HepG2 (cell line): ENCODE data around the gene POLR1H. TPM values are rescaled to one million over a fixed set of nuclear protein-coding genes. Genes with fewer than 3 reads are reported as not detected.

ENCODE experiments used
- CREB1 ChIP-seq, 2 experiments: fragments of 450-650 bp in 1 of 2; IDR thresholded peaks; 2 replicates each; pipeline ENCODE4 v1.6.1; 2016 to 2017; ENCODE audit warnings: control low read depth in 1 of 2, mild to moderate bottlenecking in 1 of 2, missing compliant biosample characterization in 1 of 2, missing genetic modification characterization in 1 of 2
- CREM ChIP-seq, 2 experiments: sonication (generic) in 1 of 2; formaldehyde crosslinking in 1 of 2; IDR thresholded peaks; 2 replicates each; pipeline versions ENCODE4 v1.4.0 to v1.6.1; 2016 to 2020; ENCODE audit warnings: antibody characterized with exemption in 1 of 2, mild to moderate bottlenecking in 1 of 2, missing genetic modification reagents in 1 of 2
- FOXK2 ChIP-seq: fragments of 450-650 bp; IDR thresholded peaks from 2 replicates; pipeline ENCODE4 v1.6.1; 2016
- KDM6A ChIP-seq: IDR thresholded peaks from 2 replicates; pipeline ENCODE4 v1.6.1; 2016; ENCODE audit warnings: low read depth
- NBN ChIP-seq: fragments of 450-650 bp; conservative IDR thresholded peaks from 2 replicates; pipeline ENCODE4 v1.6.1; 2017
- PCBP2 ChIP-seq: fragments of 200-400 bp; formaldehyde crosslinking; optimal IDR thresholded peaks from 2 replicates; pipeline ENCODE3; 2018; ENCODE audit warnings: low read length, low read depth; ENCODE audit not compliant: poor library complexity, severe bottlenecking
- SP140L ChIP-seq: sonication (generic); formaldehyde crosslinking; IDR thresholded peaks from 2 replicates; pipeline ENCODE4 v1.4.0; 2020; ENCODE audit warnings: missing genetic modification reagents, borderline replicate concordance
- ZBTB1 ChIP-seq: sonication (generic); formaldehyde crosslinking; IDR thresholded peaks from 2 replicates; pipeline ENCODE4 v1.4.0; 2020; ENCODE audit warnings: missing genetic modification reagents, borderline replicate concordance
- ZBTB20 ChIP-seq: sonication (generic); formaldehyde crosslinking; IDR thresholded peaks from 2 replicates; pipeline ENCODE4 v1.8.1; 2023; ENCODE audit warnings: missing genetic modification reagents, low read depth, mild to moderate bottlenecking, borderline replicate concordance
- ZNF280B ChIP-seq: sonication (generic); formaldehyde crosslinking; IDR thresholded peaks from 2 replicates; pipeline ENCODE4 v1.5.0; 2020; ENCODE audit warnings: missing genetic modification reagents, mild to moderate bottlenecking, borderline replicate concordance
- ZNF644 ChIP-seq: IDR thresholded peaks from 2 replicates; pipeline ENCODE4 v1.6.1; 2016; ENCODE audit warnings: low read depth
- ZNF724P ChIP-seq: sonication (generic); formaldehyde crosslinking; IDR thresholded peaks from 2 replicates; pipeline ENCODE4 v1.8.0; 2022; ENCODE audit warnings: missing genetic modification reagents, borderline replicate concordance
- ZNF839 ChIP-seq: sonication (generic); formaldehyde crosslinking; IDR thresholded peaks from 2 replicates; pipeline ENCODE4 v1.4.0; 2020; ENCODE audit warnings: missing genetic modification reagents, mild to moderate bottlenecking, borderline replicate concordance
- polyA plus RNA-seq, 8 experiments: library from polyadenylated mRNA; depleted of rRNA in 3 of 8; stranded (reverse) in 7 of 8; unstranded in 1 of 8; fragments of >200 nt; fragmentation: Illumina TruSeq in 4 of 8; extraction: Trizol in 4 of 8; gene quantifications; 2 replicates each; pipeline versions ENCODE4 v1.2.1 to v1.2.3, GENCODE V29; 2011 to 2016; ENCODE audit warnings: low read depth in 4 of 8, missing spikeins in 1 of 8, mixed read lengths in 1 of 8; ENCODE audit not compliant: insufficient read depth in 1 of 8
- total RNA-seq, 5 experiments: library from RNA; depleted of rRNA; stranded (reverse); fragments of >200 nt; fragmentation: Illumina TruSeq; extraction: Trizol; gene quantifications; 2 replicates each; pipeline ENCODE4 v1.2.3, GENCODE V29; 2016; ENCODE audit warnings: low read depth in 1 of 5
- TF ChIP-seq, protein P1 (sequence below): sonication (generic); formaldehyde crosslinking; IDR thresholded peaks from 2 replicates; pipeline ENCODE4 v1.9.0; 2021; ENCODE audit warnings: mild to moderate bottlenecking, missing genetic modification reagents
- TF ChIP-seq, protein P2 (sequence below): sonication (generic); formaldehyde crosslinking; IDR thresholded peaks from 2 replicates; pipeline ENCODE4 v1.4.0; 2020; ENCODE audit warnings: low read depth, missing genetic modification reagents

POLR1H gene
- total and polyA plus RNA-seq, 2 of the 13 experiments (the other 11 are each of a cell fraction or from before 2014, with no cell fraction given), result 61.4 to 79.8 TPM

DNA sequence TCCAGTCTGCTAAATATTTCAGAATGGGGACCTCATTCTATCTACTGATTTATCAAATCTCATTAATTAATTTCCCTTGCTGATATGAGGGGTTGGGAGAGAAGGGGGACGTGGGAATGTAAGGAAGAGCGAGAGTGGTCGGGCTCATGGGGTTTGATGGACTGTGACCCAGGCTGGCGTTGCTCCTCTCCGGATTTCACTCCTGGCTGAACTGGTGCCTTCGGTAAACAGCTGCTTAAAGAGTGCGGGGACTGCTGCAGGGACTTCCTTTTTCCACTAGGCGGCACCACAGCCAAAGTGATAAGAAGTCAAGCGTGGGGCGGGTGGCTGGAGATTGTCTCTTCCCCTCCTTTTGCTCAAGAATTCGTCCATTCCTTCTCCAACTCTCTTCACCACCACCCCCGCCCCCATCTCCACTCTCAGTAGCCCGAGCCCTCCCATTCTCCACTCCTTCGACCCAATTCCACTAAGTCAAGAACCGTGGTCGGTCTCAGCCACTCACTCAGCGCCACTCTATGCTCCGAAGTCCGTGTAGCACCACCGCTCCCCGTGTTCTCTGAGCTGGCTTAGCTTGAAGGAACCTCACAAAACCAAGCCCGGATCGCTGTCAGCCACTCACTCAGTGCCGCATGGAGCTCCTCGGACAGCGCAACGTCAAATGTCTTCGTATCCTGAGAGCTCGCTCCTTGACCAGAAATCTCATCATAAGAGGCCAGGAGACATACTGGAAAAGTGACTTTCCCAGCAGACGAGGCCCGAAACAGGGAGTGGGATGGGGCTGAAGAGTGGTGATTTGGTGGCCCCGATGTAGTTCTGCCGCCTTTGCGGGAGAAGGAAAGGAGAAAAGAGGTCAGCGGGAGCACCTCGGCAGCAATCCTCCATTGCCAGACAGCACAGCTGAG lies 42.2 kb downstream of the POLR1H start (continued):
- TF ChIP-seq, protein P1, sequence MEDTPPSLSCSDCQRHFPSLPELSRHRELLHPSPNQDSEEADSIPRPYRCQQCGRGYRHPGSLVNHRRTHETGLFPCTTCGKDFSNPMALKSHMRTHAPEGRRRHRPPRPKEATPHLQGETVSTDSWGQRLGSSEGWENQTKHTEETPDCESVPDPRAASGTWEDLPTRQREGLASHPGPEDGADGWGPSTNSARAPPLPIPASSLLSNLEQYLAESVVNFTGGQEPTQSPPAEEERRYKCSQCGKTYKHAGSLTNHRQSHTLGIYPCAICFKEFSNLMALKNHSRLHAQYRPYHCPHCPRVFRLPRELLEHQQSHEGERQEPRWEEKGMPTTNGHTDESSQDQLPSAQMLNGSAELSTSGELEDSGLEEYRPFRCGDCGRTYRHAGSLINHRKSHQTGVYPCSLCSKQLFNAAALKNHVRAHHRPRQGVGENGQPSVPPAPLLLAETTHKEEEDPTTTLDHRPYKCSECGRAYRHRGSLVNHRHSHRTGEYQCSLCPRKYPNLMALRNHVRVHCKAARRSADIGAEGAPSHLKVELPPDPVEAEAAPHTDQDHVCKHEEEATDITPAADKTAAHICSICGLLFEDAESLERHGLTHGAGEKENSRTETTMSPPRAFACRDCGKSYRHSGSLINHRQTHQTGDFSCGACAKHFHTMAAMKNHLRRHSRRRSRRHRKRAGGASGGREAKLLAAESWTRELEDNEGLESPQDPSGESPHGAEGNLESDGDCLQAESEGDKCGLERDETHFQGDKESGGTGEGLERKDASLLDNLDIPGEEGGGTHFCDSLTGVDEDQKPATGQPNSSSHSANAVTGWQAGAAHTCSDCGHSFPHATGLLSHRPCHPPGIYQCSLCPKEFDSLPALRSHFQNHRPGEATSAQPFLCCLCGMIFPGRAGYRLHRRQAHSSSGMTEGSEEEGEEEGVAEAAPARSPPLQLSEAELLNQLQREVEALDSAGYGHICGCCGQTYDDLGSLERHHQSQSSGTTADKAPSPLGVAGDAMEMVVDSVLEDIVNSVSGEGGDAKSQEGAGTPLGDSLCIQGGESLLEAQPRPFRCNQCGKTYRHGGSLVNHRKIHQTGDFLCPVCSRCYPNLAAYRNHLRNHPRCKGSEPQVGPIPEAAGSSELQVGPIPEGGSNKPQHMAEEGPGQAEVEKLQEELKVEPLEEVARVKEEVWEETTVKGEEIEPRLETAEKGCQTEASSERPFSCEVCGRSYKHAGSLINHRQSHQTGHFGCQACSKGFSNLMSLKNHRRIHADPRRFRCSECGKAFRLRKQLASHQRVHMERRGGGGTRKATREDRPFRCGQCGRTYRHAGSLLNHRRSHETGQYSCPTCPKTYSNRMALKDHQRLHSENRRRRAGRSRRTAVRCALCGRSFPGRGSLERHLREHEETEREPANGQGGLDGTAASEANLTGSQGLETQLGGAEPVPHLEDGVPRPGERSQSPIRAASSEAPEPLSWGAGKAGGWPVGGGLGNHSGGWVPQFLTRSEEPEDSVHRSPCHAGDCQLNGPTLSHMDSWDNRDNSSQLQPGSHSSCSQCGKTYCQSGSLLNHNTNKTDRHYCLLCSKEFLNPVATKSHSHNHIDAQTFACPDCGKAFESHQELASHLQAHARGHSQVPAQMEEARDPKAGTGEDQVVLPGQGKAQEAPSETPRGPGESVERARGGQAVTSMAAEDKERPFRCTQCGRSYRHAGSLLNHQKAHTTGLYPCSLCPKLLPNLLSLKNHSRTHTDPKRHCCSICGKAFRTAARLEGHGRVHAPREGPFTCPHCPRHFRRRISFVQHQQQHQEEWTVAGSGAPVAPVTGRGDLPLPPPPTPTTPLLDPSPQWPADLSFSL (CRISPR knock-in tag), result no peak
- TF ChIP-seq ZNF724P (CRISPR knock-in tag), result no peak
- no peak for TF ChIP-seq PCBP2
- TF ChIP-seq SP140L (CRISPR knock-in tag), result no peak; the same call in 1 of the 2 replicates
- TF ChIP-seq, protein P2, sequence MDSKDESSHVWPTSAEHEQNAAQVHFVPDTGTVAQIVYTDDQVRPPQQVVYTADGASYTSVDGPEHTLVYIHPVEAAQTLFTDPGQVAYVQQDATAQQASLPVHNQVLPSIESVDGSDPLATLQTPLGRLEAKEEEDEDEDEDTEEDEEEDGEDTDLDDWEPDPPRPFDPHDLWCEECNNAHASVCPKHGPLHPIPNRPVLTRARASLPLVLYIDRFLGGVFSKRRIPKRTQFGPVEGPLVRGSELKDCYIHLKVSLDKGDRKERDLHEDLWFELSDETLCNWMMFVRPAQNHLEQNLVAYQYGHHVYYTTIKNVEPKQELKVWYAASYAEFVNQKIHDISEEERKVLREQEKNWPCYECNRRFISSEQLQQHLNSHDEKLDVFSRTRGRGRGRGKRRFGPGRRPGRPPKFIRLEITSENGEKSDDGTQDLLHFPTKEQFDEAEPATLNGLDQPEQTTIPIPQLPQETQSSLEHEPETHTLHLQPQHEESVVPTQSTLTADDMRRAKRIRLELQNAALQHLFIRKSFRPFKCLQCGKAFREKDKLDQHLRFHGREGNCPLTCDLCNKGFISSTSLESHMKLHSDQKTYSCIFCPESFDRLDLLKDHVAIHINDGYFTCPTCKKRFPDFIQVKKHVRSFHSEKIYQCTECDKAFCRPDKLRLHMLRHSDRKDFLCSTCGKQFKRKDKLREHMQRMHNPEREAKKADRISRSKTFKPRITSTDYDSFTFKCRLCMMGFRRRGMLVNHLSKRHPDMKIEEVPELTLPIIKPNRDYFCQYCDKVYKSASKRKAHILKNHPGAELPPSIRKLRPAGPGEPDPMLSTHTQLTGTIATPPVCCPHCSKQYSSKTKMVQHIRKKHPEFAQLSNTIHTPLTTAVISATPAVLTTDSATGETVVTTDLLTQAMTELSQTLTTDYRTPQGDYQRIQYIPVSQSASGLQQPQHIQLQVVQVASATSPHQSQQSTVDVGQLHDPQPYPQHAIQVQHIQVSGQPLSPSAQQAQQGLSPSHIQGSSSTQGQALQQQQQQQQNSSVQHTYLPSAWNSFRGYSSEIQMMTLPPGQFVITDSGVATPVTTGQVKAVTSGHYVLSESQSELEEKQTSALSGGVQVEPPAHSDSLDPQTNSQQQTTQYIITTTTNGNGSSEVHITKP (CRISPR knock-in tag), result no peak
- peak; percentile 57; the same call in 1 of the 2 replicates for TF ChIP-seq FOXK2
- TF ChIP-seq ZBTB20 (CRISPR knock-in tag), result peak; percentile 43; the same call in 1 of the 2 replicates
- no peak for TF ChIP-seq KDM6A (CRISPR knock-in tag)
- TF ChIP-seq NBN, result no peak
- no peak; the same call in 1 of the 2 replicates for TF ChIP-seq CREM (IDR thresholded peaks at IDR 0.05)
- no peak for TF ChIP-seq CREM (CRISPR knock-in tag; IDR thresholded peaks at IDR 0.05)
- TF ChIP-seq ZNF839, result no peak
- no peak for TF ChIP-seq ZNF644 (CRISPR knock-in tag)
- TF ChIP-seq CREB1 (IDR thresholded peaks at IDR 0.05), result no peak
- TF ChIP-seq CREB1 (CRISPR knock-in tag; IDR thresholded peaks at IDR 0.05), result no peak
- TF ChIP-seq ZBTB1, result no peak
- TF ChIP-seq ZNF280B (CRISPR knock-in tag), result 0 out of 2 replicates have a peak, but pooled peaks have one; percentile 7
